ENCODE data around the gene PANX3. TPM values are rescaled to one million over a fixed set of nuclear protein-coding genes. Genes with fewer than 3 reads are reported as not detected.

The PANX3 gene
- polyA plus RNA-seq, 1 of the 3 experiments (the other 2 are of a cell fraction): not detected

DNA sequence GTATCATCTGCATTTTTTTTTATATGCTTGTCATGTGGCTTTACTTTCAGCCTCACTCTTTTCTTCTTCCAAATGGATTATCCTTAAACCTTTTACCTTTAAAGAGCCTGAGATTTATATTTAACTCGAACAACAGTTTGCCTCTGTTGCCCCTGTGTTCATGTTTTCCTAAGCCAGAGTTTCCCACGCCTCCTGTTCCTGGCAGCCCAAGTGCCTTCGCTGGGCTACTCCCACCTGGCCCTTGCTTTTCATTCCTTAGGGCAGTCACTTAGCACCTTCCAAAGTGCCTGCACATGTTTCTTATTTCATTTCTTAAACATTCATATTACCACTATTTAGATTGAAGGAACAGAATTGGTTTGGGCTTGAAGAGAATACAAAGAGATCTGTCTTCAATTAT, 24.7 kb downstream of the PANX3 start:
- Histone ChIP-seq H3K36me3 (replicated peaks in 1 of 2; ENCODE audit: control insufficient read depth in 1 of 2, insufficient read depth in 2 of 2, low read length in 1 of 2) (peaks cover 44 to 83% of the 10 kb centered on the region in 2 experiments), H3K4me3 (ENCODE audit: low read depth in 2 of 2, low read length in 1 of 2) (no peak overlapping the region), H3F3A (replicated peaks; ENCODE audit: insufficient read depth) (no peaks in the 10 kb centered on the region), H2AFZ (ENCODE audit: low read depth) (no peak overlapping the region), H3K27me3 (ENCODE audit: insufficient read depth) (no peaks in the 10 kb centered on the region), H3K27ac (ENCODE audit: low read depth in 2 of 2, low read length in 1 of 2) (no peak overlapping the region), H3K4me1 (ENCODE audit: control insufficient read depth in 1 of 2, insufficient read depth in 2 of 2, low read depth in 1 of 2, low read length in 1 of 2) (no peaks in the 10 kb centered on the region), H3K79me2 (ENCODE audit: insufficient read depth) (no peaks in the 10 kb centered on the region; the same call in 1 of the 2 replicates), H4K20me1 (ENCODE audit: insufficient read depth) (no peaks in the 10 kb centered on the region), H3K9me3 (no peaks in the 10 kb centered on the region), H3K4me2 (no peak overlapping the region), H3K9ac (no peak overlapping the region), H3K9me2 (no peaks in the 10 kb centered on the region)
- ChIA-PET CTCF (interaction anchor here (1.0 kb wide), 1 partner anchor 8 kb away, joined by 5 read pairs; no protein-coding TSS in a partner anchor), POLR2A (interaction anchor here (0.8 kb wide), 1 partner anchor 230 kb away, joined by 3 read pairs; no protein-coding TSS in a partner anchor)
- no peak for TF ChIP-seq ZBTB33 (IDR thresholded peaks at IDR 0.05; ENCODE audit: borderline replicate concordance, low read depth)
- TF ChIP-seq, protein P1, sequence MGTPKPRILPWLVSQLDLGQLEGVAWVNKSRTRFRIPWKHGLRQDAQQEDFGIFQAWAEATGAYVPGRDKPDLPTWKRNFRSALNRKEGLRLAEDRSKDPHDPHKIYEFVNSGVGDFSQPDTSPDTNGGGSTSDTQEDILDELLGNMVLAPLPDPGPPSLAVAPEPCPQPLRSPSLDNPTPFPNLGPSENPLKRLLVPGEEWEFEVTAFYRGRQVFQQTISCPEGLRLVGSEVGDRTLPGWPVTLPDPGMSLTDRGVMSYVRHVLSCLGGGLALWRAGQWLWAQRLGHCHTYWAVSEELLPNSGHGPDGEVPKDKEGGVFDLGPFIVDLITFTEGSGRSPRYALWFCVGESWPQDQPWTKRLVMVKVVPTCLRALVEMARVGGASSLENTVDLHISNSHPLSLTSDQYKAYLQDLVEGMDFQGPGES (IDR thresholded peaks at IDR 0.05; ENCODE audit: low read depth, low read length): no peak
- no peak for DNase-seq
- 92% methylated on average over 3 of the region's 3 CpGs for WGBS (ENCODE audit: low lambda C conversion rate)

- no peaks in the 10 kb centered on the region for H4K20me1 ChIP-seq (ENCODE audit: insufficient read depth)
- peaks cover 12% of the 10 kb centered on the region for H3F3A ChIP-seq (replicated peaks; ENCODE audit: insufficient read depth)
- WGBS (ENCODE audit: low lambda C conversion rate): 90% methylated on average over 3 of the region's 3 CpGs
- H3K9me3 ChIP-seq: no peaks in the 10 kb centered on the region
- H3K4me2 ChIP-seq: no peak overlapping the region
- H2AFZ ChIP-seq (ENCODE audit: low read depth): no peak overlapping the region
- no peak overlapping the region for H3K9ac ChIP-seq
- H3K36me3 ChIP-seq (replicated peaks in 1 of 2; ENCODE audit: control insufficient read depth in 1 of 2, insufficient read depth in 2 of 2, low read length in 1 of 2): peaks cover 27 to 58% of the 10 kb centered on the region in 2 experiments
- ChIA-PET POLR2A (no interaction called here), CTCF (interaction anchor here (1.1 to 2.8 kb wide), 7 partner anchors 11 to 228 kb away, joined by 3 to 9 read pairs (median 4); partner anchors contain the start of gene ESAM)
- H3K4me3 ChIP-seq (ENCODE audit: low read depth in 2 of 2, low read length in 1 of 2): no peak overlapping the region
- no peaks in the 10 kb centered on the region for H3K79me2 ChIP-seq (ENCODE audit: insufficient read depth)
- H3K9me2 ChIP-seq: no peaks in the 10 kb centered on the region
- no peak for DNase-seq
- no peaks in the 10 kb centered on the region for H3K27me3 ChIP-seq (ENCODE audit: insufficient read depth)
- H3K4me1 ChIP-seq (ENCODE audit: control insufficient read depth in 1 of 2, insufficient read depth in 2 of 2, low read depth in 1 of 2, low read length in 1 of 2): 0 out of 4 replicates have a peak, but pooled peaks cover 0 to 7% of the 10 kb centered on the region in 2 experiments
- no peak overlapping the region for H3K27ac ChIP-seq (ENCODE audit: low read depth in 2 of 2, low read length in 1 of 2)
- TF ChIP-seq TEAD4 (IDR thresholded peaks at IDR 0.05; ENCODE audit: borderline replicate concordance, insufficient read depth) (no peak), RFX5 (IDR thresholded peaks at IDR 0.05; ENCODE audit: low read length) (no peak), ZBTB33 (IDR thresholded peaks at IDR 0.05; ENCODE audit: borderline replicate concordance, low read depth) (no peak), EP300 (IDR thresholded peaks at IDR 0.05; ENCODE audit: borderline replicate concordance in 1 of 2, low read depth in 1 of 2, low read length in 1 of 2) (no peak), NRF1 (IDR thresholded peaks at IDR 0.05; ENCODE audit: low read depth, low read length) (no peak), RXRA (IDR thresholded peaks at IDR 0.05; ENCODE audit: borderline replicate concordance, low read depth) (no peak), EZH2phosphoT487 (IDR thresholded peaks at IDR 0.05; ENCODE audit: borderline replicate concordance, low read depth) (no peak), FOSL2 (IDR thresholded peaks at IDR 0.05; ENCODE audit: borderline replicate concordance, low read depth) (no peak), MAX (IDR thresholded peaks at IDR 0.05; ENCODE audit: low read depth) (no peak), CHD2 (IDR thresholded peaks at IDR 0.05; ENCODE audit: low read length, partially characterized antibody) (no peak), TAF1 (IDR thresholded peaks at IDR 0.05; ENCODE audit: borderline replicate concordance, low read depth, low read length) (no peak), RAD21 (IDR thresholded peaks at IDR 0.05; ENCODE audit: low read length) (no peak), MXI1 (IDR thresholded peaks at IDR 0.05; ENCODE audit: low read depth, low read length) (no peak), GABPA (IDR thresholded peaks at IDR 0.05; ENCODE audit: low read depth) (no peak)
- TF ChIP-seq, protein P2, sequence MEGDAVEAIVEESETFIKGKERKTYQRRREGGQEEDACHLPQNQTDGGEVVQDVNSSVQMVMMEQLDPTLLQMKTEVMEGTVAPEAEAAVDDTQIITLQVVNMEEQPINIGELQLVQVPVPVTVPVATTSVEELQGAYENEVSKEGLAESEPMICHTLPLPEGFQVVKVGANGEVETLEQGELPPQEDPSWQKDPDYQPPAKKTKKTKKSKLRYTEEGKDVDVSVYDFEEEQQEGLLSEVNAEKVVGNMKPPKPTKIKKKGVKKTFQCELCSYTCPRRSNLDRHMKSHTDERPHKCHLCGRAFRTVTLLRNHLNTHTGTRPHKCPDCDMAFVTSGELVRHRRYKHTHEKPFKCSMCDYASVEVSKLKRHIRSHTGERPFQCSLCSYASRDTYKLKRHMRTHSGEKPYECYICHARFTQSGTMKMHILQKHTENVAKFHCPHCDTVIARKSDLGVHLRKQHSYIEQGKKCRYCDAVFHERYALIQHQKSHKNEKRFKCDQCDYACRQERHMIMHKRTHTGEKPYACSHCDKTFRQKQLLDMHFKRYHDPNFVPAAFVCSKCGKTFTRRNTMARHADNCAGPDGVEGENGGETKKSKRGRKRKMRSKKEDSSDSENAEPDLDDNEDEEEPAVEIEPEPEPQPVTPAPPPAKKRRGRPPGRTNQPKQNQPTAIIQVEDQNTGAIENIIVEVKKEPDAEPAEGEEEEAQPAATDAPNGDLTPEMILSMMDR (IDR thresholded peaks at IDR 0.05): no peak
These were observed 27.3 kb downstream of the PANX3 start for GRCh38 chr11:124638500-124638899.

Data from SK-N-SH (cell line).